HEK293 (cell line): ENCODE data around the gene PCDH1.

Experiments used
- CTCF ChIP-seq: fragments of 450-650 bp; formaldehyde crosslinking; IDR thresholded peaks from 2 replicates; pipeline ENCODE4 v1.5.1; 2016; ENCODE audit warnings: missing biosample characterization, missing genetic modification characterization
- MEIS1 ChIP-seq: sonication (generic); formaldehyde crosslinking; IDR thresholded peaks from 2 replicates; pipeline ENCODE4 v1.8.1; 2022; ENCODE audit warnings: missing genetic modification reagents, mild to moderate bottlenecking, borderline replicate concordance
- MYNN ChIP-seq: fragments of 450-650 bp; formaldehyde crosslinking; IDR thresholded peaks from 2 replicates; pipeline ENCODE4 v1.5.1; 2016; ENCODE audit warnings: missing biosample characterization, missing genetic modification characterization, borderline replicate concordance
- ZBTB17 ChIP-seq: fragments of 450-650 bp; formaldehyde crosslinking; IDR thresholded peaks from 2 replicates; pipeline ENCODE4 v1.5.1; 2016; ENCODE audit warnings: missing biosample characterization, missing genetic modification characterization
- ZBTB21 ChIP-seq: fragments of 450-650 bp; formaldehyde crosslinking; IDR thresholded peaks from 2 replicates; pipeline ENCODE4 v1.5.1; 2017; ENCODE audit warnings: missing biosample characterization, missing genetic modification characterization
- ZBTB6 ChIP-seq: fragments of 450-650 bp; formaldehyde crosslinking; IDR thresholded peaks from 2 replicates; pipeline ENCODE4 v1.5.1; 2017; ENCODE audit warnings: missing biosample characterization, missing genetic modification characterization
- ZBTB7A ChIP-seq: fragments of 450-650 bp; formaldehyde crosslinking; IDR thresholded peaks from 2 replicates; pipeline ENCODE4 v1.5.1; 2016; ENCODE audit warnings: low read depth, missing biosample characterization, missing genetic modification characterization
- ZNF239 ChIP-seq: fragments of 450-650 bp; formaldehyde crosslinking; IDR thresholded peaks from 2 replicates; pipeline ENCODE4 v1.5.1; 2016; ENCODE audit warnings: missing biosample characterization, missing genetic modification characterization
- ZNF280C ChIP-seq: fragments of 450-650 bp; formaldehyde crosslinking; IDR thresholded peaks from 2 replicates; pipeline ENCODE4 v1.5.1; 2016; ENCODE audit warnings: missing biosample characterization, missing genetic modification characterization
- ZNF530 ChIP-seq: fragments of 450-650 bp; formaldehyde crosslinking; IDR thresholded peaks from 2 replicates; pipeline ENCODE4 v1.5.1; 2016; ENCODE audit warnings: low read depth, missing biosample characterization, missing genetic modification characterization
- ZNF639 ChIP-seq: fragments of 450-650 bp; formaldehyde crosslinking; IDR thresholded peaks from 2 replicates; pipeline ENCODE4 v1.5.1; 2016; ENCODE audit warnings: missing biosample characterization, missing genetic modification characterization

- TF ChIP-seq ZBTB6 (tag by site-specific recombination) (no peak), ZNF239 (tag by site-specific recombination) (no peak), ZNF639 (tag by site-specific recombination) (no peak), ZBTB21 (no peak), ZNF530 (tag by site-specific recombination) (no peak), ZNF280C (tag by site-specific recombination) (no peak), MYNN (tag by site-specific recombination) (no peak), CTCF (tag by site-specific recombination) (no peak), ZBTB7A (tag by site-specific recombination) (no peak), MEIS1 (CRISPR knock-in tag) (no peak), ZBTB17 (tag by site-specific recombination) (no peak)
Observed at GRCh38 chr5:141816598-141817399, 61.4 kb downstream of the PCDH1 start.
